ENCODE measurements around the gene AFDN. TPM values are rescaled to one million over a fixed set of nuclear protein-coding genes. Genes with fewer than 3 reads are reported as not detected.

Gene AFDN
- total RNA-seq, 1 donor from 2014 or later: 60.7 TPM

DNA sequence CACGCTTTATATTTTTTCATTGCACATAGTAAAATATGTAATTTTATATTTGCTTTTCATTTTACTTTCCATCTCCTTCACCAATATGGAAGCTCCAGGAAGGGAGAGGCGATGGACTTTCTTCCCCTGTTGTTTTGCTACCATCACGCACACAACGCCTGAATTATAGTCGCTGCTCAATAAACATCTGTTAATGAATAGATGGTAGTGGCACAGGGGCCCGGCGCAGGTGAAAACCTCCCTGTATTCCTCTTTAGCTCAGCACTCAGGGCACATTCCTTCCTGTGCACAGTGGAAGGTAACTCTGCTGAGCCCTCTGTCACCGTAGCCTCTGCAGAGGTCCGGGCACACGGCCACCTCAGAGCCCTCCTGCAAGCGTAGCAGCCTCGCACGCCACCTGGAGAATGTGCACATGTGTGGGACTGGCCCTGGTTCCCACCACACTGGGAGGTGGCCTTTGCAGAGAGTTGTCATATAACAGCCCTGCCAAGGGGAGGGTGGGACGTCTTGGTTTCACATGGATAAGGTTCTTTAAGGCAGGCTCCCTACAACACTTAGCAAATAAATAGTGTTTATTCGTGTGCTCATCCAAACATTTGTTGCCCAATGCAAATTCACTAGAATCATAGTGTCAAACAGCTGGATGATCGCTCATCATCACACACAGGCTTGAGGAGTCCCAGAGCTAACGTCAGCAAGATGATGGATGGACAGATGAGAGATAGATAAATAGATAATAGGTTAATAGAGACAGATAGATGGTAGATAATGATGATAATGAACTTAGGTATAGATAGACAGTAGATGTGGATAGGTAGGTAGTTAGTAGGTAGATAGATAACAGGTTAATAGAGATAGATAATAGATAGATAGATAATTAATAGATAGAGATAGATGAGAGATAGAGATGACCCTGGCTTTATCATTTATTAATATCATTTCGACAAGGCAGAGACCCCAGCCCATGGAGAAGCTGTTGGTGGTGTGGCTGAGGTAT, 32.3 kb upstream of the AFDN start:
- DNase-seq (ENCODE audit: low spot score): no peak

DNA sequence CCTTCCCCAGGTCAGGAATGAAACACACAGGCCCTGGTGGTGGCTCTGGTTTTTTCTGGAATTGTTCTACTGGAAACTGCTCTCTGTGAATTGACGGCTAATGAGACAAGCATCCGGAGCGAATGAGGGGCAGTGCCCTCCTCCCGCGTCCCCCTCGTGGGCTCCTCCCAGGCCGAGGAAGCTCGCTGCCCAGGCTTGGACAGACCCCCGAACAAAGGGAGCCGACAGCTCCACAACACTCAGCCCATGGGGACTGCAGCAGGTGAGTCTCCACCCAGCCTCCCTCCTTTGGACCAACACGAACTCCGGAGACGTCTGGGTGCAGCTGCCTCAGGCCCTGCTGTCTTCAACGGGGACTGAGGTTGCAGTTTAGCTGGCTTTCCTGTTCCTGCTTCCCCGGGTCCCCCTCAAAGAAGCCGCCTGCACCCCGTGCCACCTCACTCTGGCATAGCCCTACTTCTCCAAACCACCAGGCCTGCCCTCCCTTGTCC, 31.3 kb upstream of the AFDN start:
- DNase-seq (ENCODE audit: low spot score): no peak

DNA sequence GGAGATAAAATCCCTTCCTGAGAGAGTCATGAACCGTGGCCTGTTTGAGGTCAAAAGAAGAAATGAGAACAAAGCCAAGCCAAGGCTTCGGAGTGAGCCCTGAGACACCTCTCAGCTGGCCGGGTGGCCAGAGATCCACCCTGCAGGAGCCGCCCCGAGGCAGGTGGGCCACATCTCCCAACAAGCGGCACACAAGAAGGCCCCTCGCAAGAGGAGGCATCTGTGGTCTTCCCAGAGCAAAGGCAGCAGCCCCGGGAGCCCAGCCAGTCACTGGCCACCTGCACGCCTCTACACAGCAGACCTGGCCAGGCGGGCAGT, 30.9 kb upstream of the AFDN start:
- DNase-seq (ENCODE audit: low spot score): no peak

DNA sequence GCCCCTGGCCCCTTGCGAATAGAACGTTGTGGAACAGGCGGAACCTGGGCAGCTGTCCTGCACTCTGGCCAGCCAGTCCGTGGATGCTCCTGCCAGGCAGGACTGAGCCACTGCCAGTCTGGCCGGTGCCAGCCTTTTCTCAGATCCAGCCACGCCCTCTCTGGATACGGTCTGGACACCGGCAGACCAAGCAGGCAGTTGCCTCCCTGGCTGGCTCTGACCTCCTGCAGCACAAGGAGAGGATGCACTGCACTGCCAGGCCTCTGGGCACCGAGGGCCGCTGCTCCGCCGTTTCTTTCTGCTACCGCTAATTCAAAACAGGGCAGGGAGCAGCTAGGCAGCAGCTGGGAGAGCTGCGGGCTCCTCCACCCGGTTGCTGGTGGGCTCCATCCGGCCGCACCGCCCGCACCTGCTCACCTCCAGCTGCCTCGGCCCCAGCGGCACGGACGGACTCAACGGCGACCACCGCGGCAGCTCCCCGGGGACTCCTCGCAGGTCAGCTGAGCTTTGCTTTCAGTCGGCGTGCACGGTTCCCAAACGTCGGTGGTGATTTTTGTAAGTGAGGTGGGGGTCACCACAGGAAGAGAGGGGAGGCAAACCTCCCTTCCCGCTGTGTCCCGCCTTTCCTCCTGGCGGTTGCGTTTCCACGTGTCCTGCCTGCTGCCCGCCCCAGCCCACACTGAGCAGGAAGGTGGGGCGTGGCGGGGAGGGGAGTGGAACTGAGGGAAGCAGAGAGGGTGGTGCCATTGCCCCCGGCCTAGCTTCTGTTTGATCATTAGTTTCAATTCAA, 30.3 kb upstream of the AFDN start:
- no peak for DNase-seq (ENCODE audit: low spot score)

DNA sequence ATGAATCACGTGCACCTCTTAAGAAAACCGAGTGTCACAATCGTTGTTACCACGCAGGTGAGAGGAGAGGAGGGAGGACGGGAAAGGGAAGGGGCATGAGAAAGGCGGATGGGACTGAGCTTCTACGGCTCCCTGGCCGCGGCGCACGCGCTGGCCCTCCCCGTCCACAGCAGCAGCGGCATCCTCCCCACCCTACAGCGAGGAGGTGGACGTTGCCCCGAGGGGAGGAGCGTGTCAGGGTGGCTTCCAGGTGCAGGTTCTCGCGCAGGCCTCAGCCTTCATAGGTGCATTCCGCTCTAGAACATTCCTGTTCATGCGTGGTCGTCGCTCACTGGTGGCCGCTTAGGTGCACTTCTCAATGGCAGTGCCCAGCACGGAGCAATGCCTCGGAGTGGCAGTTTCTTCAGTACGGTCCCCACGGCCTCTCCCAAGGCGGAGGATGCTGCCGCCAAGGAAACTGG, 29.7 kb upstream of the AFDN start:
- no peak for DNase-seq (ENCODE audit: low spot score)

DNA sequence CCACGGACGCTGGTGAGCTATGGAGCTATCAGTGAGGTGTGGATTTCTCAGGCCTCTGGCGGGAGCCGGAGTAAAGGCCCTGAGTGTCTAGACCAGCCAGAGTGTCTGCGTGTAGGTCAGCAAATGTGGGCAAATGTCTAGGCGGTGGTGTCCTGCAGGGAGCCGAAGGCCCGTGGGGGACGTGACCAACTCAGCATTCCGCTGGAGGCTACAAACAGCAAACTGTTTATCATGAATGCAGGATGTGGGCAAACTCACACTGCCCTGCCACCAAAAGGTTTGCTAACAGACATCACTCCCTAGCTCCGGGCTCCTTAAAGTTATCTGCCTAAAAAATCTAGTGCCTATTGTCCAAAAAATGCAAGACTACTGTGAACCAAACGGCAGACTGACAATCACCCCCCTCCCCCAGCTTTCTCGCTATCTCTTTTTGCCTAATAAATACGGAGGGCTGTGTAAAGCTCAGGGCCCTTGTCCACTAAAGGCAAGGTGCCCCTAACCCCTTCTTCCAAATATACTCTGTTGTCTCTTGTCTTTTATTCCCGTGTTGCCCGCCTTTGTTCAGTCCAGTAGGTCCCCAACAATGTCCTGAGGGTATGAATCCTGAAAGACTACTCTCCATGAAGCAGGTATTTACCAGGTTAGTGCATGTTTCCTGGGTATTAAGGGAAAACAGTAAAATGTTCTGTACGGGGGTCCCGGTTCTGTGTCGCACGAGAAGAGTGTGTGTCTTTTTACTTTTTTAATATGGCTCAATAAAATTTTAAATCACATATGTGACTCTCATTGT, 29.0 kb upstream of the AFDN start:
- DNase-seq (ENCODE audit: low spot score): no peak

DNA sequence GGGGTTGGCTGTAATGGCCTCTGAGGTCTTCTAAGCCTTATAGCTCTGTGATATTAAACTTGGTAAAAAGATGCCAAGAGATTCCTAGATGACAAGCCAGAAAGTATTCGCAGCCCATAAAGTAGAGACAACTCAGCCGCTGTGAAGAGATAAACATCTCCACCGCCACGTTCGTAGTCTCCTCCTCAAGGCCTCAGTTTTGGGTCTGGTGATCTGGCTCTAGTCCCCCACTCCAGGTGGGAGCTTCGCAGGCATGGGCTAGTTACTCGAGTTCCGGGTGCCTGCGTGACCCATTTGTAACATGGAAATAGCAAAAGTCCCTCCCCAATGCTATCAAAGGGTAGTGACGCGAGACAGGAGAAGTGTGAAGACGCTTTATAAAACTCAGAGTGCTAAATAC, 28.3 kb upstream of the AFDN start:
- peak; percentile 44 for DNase-seq (ENCODE audit: low spot score)

DNA sequence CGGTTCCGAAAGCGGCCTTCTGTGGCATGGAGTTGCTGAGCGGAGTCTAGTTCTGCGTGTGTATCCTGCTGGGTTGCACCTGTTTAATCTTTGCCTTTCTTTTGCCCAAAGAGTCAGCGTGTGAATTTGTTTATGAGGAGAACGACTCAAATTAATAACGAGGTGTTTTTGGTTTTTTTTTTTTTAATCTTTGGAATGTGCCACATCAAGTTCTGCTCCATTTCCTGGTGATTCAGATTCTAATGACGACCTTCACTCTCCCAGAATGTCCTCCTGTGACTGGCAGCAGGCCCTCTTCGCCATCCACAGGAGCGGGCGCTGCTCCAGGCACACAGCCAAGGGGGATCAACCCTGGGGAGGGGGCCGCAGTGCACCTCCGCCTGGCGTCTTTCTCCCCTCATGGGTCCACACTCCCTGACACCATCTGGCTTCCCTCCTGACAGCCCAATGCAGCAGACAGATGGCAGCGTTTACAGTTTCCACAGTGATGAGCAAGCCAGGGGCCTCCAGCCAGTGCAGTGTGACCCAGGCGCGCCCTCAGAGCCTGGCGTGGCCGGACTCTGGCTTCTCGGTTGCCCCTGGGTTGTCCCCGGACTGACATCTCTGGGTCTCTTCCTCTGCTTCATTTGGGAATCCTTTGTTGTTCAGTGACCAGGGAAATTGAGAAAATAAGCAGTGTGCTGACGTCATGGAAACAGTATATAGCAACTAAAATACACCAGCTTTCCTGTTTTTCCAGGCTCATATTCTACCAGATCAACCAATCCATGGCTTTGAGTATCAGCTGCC, 27.5 kb upstream of the AFDN start:
- DNase-seq (ENCODE audit: low spot score): peak; percentile 46

DNA sequence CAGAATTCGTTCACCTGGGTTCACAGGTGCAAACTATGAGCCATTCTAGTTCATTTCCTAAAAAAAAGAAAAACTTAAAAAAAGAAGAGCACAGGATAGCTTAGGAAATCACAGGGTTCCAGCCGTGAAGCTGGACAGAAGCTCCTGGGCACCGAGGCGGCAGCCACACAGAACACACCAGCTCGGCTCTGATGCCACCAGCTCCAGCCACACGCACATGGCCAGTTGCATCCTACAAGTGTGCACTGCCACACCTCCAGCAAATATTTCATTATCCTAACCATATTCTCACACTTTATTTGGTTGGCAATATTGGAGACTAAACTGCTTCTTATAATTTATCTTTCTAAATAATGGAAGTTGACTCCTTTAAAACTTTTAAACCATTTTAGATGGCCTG, 26.2 kb upstream of the AFDN start:
- no peak for DNase-seq (ENCODE audit: low spot score)

DNA sequence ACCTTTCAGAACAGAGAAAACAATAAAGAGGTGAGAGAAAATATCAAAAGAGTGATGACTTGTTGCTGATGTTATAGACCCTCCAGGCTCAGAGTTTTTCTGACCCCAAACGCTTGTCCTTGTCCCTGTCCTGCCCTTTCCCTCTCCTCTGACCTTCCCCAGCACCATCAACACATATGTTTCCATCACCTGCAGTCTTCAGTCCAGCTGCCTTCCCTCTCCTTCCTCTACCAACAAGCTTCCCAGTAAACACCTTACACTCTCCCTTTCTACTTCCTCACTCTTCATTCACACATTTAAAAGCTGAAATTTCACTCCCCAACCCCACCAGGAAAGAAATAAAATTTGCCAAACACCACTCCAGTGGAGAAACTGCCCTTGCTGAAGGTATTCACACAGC, 25.4 kb upstream of the AFDN start:
- no peak for DNase-seq (ENCODE audit: low spot score)

DNA sequence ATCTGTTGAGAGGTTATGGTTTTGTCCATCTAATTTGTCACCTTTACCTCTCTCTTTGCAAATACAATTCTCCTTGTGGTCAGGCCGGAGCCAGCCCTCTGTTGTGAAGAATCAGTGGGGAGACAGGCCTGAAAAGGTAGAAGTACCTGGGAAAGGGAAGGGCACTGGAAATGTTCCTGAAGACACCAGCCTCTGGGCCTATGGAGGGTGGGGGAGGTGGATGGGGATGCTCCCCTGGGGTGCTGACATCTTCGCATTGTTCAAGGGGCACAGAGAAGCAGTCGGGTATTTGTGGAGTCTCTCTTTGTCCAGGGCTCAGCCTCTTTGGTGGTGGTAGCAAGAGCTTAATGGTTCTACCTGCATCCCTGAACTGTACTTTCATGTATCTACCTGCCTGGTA, 24.4 kb upstream of the AFDN start:
- DNase-seq (ENCODE audit: low spot score): no peak

DNA sequence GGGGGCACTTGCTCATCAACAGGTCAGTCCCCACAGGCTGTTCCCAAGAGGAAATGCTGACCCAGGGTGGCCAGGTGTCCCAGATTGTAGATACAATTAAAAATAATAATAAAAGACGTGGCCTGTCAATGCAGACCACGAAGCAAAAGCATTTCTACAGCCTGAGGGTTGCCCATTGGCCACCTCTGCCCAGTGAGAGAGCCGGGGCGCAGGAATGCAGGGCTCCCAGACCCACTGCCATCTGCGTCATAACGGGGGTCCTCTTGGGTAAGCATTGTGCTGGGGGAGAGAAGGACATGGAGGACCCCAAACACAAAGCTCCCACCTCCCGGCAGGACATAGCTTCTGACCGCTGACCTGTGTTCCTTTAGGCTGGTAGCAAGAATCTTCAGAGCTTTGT, 22.9 kb upstream of the AFDN start:
- no peak for DNase-seq (ENCODE audit: low spot score)

DNA sequence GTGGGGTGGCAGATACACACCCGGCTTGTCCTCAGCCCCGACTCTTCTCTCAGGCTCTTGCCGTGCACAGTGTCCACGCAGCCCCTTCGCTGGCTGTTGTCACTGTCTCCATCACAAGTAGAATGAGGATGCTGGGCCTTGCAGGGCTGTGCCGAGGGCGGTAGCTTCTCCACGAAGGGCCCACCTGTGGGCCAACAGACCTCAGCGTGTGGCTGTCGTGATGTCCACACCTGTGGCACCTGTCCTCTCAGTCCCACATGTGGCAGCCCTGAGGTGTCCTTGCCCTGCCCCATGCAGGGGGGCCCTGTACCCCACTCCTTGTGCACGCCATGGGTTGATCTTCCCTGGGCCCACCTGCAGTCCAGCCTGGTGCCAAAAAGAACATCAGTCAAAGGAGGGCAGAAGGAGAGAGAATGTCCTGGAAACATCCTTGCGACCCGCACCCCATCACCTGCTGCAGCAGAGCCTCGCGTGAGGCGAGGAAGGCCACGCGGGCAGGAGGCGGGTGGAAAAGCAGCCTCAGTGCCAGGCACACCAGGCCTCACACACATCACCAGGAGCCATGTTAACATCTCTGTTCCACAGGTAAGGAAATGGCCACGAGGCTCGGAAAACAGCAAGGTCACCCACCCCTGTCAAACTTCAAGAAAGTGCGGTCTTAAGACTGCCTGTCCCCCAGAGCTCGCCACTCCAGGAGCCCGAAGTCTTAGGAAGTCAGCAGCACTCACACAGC, 22.3 kb upstream of the AFDN start:
- DNase-seq (ENCODE audit: low spot score): no peak

DNA sequence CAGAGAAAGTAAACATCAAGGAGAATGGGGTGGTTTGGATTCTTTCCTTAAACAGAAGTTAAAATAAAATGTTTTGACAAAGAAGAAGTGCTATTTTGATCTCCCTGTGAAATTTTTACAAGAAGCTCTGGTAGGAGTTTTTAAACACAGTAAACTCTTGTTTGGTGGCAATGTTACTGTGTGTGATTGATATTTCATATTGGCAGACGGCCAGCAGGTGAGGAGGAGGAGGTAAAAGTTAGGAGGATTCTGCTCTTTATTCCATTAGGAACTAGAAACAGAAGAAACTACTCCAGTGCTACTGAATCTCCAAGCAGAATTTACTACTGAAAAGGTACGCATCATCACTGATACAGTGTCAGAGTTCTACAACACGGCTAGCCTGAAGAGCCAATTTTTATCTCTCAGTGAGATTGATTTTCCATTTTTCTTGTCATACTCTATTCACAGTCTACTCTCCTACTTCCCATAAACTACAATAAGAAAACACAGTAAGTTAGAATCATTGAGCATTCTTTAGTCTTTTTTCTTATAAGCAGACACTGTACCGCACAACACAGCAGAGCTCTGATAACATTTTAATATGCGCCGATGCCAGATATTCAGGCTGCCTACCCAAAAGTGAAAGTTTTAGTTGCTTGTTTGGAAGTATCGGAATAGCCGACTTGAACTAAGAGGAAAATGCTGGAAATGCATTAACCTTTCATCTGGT, 21.2 kb upstream of the AFDN start:
- no peak for DNase-seq (ENCODE audit: low spot score)

DNA sequence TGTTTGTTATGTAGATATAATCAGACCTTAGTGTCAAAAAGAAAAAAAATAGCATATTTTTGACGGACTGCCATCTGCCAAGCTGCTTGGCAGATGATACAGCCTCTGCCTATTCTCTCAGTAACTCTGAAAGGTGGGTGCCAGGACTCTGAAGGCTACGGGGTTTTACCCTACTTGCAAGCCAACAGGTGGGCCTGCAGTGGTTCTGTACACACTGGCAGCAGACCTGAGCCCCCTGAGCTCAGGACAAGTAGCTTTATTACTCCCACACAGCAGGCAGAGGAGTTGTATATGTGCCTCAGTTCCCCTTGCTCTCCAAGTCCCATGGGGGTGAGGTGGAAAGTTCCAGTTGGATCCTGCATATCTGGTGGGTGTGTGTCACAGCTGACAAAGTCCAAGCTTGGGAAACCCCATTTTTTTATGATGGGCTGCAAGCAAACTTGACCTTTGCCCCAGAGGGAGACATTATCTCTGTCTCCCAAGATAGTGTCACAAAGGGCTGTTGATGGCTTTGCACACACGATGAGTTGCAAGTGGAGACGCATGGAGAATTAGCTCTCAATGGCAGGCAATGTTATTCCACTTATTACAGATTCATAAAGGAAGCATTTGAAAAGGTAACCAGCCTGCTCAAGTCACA, 20.5 kb upstream of the AFDN start:
- DNase-seq (ENCODE audit: low spot score): no peak

DNA sequence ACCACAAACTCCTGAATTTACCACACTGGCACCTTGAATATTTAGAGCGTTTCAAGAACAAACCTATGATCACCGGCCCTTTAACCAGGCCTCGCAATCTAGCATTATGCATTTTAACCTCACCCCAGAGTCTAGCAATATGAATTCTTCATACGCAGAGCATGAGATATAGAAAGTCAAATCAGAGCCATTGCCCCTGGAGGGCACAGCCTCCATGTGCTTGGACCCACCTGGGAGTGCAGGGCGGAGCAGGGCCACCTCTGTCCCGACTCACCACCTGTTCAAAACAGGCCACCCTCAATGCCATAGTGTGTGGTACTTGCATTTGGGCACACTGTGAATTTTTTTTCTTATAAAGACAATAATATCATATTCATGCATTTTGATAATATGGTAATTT, 19.5 kb upstream of the AFDN start:
- no peak for DNase-seq (ENCODE audit: low spot score)

DNA sequence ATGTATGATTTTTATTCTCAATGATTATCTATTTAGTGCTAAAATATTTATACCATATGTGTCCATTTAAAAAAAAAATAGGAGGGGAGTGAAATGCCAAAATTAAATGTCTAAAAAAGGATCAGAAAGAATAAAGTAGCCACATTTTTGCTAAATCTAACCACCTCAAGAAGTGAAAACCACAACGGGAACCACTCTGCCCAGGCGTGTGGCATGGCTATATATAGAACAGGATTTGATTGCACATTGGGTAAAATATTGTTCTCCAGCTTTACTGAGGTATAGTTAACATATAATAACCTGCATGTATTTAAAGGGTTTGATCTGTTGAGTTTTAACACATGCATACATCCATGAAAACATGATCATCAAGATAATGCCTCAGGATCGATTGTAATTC, 19.0 kb upstream of the AFDN start:
- DNase-seq (ENCODE audit: low spot score): no peak

DNA sequence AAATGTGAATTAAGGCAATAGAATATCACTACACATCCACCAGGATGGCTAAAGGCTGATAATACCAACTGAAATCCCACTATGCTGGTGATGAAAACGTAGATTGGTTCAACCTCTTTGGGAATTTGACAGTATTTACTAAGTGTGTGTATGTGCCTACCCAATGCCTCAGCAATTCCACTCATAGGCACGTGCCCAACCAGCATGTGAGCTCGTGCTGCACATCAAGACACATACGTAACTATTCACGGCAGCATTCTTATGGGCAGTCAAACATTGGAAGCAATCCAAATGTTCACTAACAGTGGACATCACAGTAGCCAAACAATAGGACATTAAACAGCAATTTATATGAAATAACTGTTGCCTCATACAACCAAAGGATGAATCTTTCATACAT, 15.7 kb upstream of the AFDN start:
- no peak for DNase-seq (ENCODE audit: low spot score)

DNA sequence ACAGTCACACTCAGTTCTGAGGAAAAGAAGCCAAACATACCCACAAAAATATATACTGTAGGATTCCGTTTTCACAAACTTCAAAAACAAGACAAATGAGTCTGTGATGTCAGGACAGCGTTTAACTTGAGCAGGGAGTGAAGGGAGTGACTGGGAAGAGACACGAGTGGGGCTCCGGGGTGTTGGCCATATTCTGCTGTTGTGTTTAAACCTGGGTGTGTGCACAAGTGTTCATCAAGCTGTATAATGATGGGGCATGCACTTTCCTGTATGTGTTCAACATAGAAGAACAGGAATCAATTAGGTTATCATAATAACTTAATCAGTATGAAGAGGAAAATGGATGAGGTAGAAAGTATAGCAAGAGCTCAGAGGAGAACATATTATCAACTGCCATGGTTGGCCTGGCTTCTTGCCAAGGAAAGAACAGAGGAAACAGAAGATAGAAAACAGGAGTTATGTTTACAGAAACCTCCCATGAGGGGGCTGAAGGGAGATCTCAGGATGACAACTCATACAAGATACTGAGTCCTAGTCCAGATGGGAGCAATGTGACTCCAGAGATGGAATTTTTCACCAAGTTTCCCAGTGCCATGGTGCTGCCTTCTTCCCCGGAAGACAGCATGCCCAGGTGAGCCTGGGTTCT, 15.1 kb upstream of the AFDN start:
- no peak for DNase-seq (ENCODE audit: low spot score)
